Right atrium auricular region (tissue), 2 donors: Measurements from ENCODE around the gene NF2. TPM values are rescaled to one million over a fixed set of nuclear protein-coding genes. Genes with fewer than 3 reads are reported as not detected.

ENCODE experiments used
- DNase-seq: peaks from one replicate; pipeline ENCODE4 v3.0.0-alpha.2; 2019; ENCODE audit warnings: low spot score
- H3K27ac ChIP-seq, 2 donors: fragments of 200-600 bp; sonication (generic); 1 replicate in 1 of 2; 2 replicates in 1 of 2; pipeline ENCODE4 v1.5.1; 2016 to 2019
- H3K27me3 ChIP-seq, 2 donors: fragments of 200-600 bp; sonication (generic); one replicate each; pipeline versions ENCODE4 v1.5.1 to v1.6.0; 2017 to 2019
- H3K36me3 ChIP-seq: fragments of 200-600 bp; sonication (generic); one replicate; pipeline ENCODE4 v1.5.1; 2016
- H3K4me1 ChIP-seq, 2 donors: fragments of 200-600 bp; sonication (generic); one replicate each; pipeline versions ENCODE4 v1.5.1 to v1.6.0; 2017 to 2019
- H3K4me3 ChIP-seq, 2 donors: fragments of 200-600 bp; sonication (generic); 1 replicate in 1 of 2; 2 replicates in 1 of 2; pipeline ENCODE4 v1.5.1; 2017 to 2019; ENCODE audit warnings: mild to moderate bottlenecking in 1 of 2, moderate library complexity in 1 of 2
- H3K9me3 ChIP-seq, 2 donors: fragments of 200-600 bp; sonication (generic); one replicate each; pipeline ENCODE4 v1.5.1; 2019
- total RNA-seq, 2 donors: library from RNA; depleted of rRNA; stranded (reverse); fragments of >200 nt; gene quantifications; one replicate each; pipeline ENCODE4 v1.1.0, GENCODE V29; 2016
- TF ChIP-seq, protein P1 (sequence below), 2 donors: fragments of 200-600 bp; sonication (generic); IDR thresholded peaks; one replicate each; pipeline ENCODE4 v1.5.1; 2019; ENCODE audit warnings: antibody characterized with exemption in 2 of 2

NF2 gene
- total RNA-seq, 2 donors from 2014 or later: 45.8 to 52.5 TPM

- Histone ChIP-seq H3K9me3 (no peaks in the 10 kb centered on the region), H3K27me3 (no peaks in the 10 kb centered on the region), H3K27ac (no peak overlapping the region), H3K4me1 (no peaks in the 10 kb centered on the region), H3K4me3 (no peak overlapping the region), H3K36me3 (no peaks in the 10 kb centered on the region)
- TF ChIP-seq, protein P1, sequence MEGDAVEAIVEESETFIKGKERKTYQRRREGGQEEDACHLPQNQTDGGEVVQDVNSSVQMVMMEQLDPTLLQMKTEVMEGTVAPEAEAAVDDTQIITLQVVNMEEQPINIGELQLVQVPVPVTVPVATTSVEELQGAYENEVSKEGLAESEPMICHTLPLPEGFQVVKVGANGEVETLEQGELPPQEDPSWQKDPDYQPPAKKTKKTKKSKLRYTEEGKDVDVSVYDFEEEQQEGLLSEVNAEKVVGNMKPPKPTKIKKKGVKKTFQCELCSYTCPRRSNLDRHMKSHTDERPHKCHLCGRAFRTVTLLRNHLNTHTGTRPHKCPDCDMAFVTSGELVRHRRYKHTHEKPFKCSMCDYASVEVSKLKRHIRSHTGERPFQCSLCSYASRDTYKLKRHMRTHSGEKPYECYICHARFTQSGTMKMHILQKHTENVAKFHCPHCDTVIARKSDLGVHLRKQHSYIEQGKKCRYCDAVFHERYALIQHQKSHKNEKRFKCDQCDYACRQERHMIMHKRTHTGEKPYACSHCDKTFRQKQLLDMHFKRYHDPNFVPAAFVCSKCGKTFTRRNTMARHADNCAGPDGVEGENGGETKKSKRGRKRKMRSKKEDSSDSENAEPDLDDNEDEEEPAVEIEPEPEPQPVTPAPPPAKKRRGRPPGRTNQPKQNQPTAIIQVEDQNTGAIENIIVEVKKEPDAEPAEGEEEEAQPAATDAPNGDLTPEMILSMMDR (IDR thresholded peaks at IDR 0.05): no peak
- DNase-seq: no peak
Observed at GRCh38 chr22:29713156-29713727, 109.8 kb downstream of the NF2 start.

DNA sequence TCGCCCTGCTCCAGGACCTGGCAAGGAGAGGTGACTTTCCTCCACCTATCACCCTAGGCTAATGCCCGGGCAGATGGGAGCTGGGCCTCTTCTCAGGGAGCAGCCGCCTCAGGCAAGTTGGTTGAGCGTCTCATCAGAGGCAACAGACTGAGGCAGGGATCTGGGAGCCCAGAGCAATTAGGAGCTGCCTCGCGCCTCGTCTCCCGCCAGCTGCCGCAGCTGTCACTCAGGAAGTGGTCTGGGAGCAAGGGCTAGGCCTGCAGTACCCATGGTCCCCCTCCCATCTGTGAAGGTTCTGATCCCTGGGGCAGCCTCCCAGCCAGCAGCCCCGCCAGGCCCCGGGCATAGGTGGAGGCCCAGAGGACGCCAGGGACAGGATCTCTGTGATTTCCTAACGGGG, 111.8 kb downstream of the NF2 start:
- Histone ChIP-seq H3K36me3 (no peaks in the 10 kb centered on the region), H3K4me3 (no peak overlapping the region), H3K27ac (no peak overlapping the region), H3K9me3 (no peaks in the 10 kb centered on the region), H3K4me1 (peaks cover 0 to under 1% of the 10 kb centered on the region in 2 donors), H3K27me3 (peaks cover 0 to 10% of the 10 kb centered on the region in 2 donors)
- TF ChIP-seq, protein P1 (IDR thresholded peaks at IDR 0.05): no peak
- no peak for DNase-seq

DNA sequence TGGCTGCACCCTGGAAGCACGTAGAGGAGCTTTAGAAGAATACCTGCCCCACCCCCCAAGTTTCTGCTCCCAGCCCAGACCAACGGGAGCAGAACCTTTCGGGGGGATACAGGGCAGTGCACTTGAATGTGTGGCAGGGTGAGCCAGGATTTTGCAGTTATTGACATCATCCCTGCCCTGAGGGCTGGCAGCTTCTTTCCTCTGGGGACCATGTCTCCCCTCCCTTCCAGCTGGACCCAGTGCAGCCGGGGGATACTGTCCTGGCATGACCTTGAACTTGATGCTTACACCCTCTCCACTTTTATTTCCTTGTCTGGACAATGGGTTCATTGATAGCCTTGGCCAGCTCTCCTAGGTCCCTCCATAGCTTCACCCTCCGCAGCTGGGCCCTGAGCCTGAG, 112.3 kb downstream of the NF2 start:
- DNase-seq: no peak
- H3K4me1 ChIP-seq: peaks cover 0 to 5% of the 10 kb centered on the region in 2 donors
- TF ChIP-seq, protein P1 (IDR thresholded peaks at IDR 0.05): no peak
- no peaks in the 10 kb centered on the region for H3K36me3 ChIP-seq
- H3K27ac ChIP-seq: no peak overlapping the region
- no peaks in the 10 kb centered on the region for H3K9me3 ChIP-seq
- no peak overlapping the region for H3K4me3 ChIP-seq
- peaks cover 0 to 15% of the 10 kb centered on the region in 2 donors for H3K27me3 ChIP-seq

GRCh38 chr22:29716814-29717545, 113.5 kb downstream of the NF2 start:
- H3K9me3 ChIP-seq: no peaks in the 10 kb centered on the region
- no peak for DNase-seq
- no peaks in the 10 kb centered on the region for H3K36me3 ChIP-seq
- no peak overlapping the region for H3K4me3 ChIP-seq
- TF ChIP-seq, protein P1 (IDR thresholded peaks at IDR 0.05): no peak
- peaks cover 0 to 23% of the 10 kb centered on the region in 2 donors for H3K27me3 ChIP-seq
- no peak overlapping the region for H3K27ac ChIP-seq
- H3K4me1 ChIP-seq: peaks cover 0 to 8% of the 10 kb centered on the region in 2 donors

DNA sequence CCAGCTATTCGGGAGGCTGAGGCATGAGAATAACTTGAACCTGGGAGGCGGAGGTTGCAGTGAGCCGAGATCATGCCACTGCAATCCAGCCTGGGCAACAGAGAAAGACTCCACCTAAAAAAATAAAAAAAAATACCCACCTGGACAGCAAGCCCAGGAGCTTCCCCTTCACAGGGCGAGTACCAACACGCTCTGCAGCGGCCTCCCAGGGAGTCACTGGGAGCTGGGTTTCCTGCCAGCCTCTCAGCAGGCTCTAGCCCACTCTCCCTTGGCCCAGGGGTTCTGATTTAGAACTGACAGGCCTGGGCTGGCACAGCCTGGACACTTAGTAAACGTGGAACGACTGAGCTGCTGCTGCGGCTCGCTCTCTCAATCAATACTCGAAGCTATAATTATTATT, 114.4 kb downstream of the NF2 start:
- Histone ChIP-seq H3K9me3 (no peaks in the 10 kb centered on the region), H3K27ac (no peak overlapping the region), H3K4me1 (peaks cover 0 to 8% of the 10 kb centered on the region in 2 donors), H3K27me3 (peaks cover 0 to 23% of the 10 kb centered on the region in 2 donors), H3K36me3 (no peaks in the 10 kb centered on the region), H3K4me3 (no peak overlapping the region)
- TF ChIP-seq, protein P1 (IDR thresholded peaks at IDR 0.05): no peak
- no peak for DNase-seq
